Spleen (tissue), 11 donors: ENCODE data around the gene SH3TC2. TPM values are rescaled to one million over a fixed set of nuclear protein-coding genes. Genes with fewer than 3 reads are reported as not detected.

Experiments
- DNase-seq: peaks from one replicate; pipeline ENCODE4 v3.0.0-alpha.2; 2020
- H3K27ac ChIP-seq, 8 donors: fragments of 200-600 bp; sonication (generic) in 7 of 8; 1 replicate in 4 of 8; 2 replicates in 4 of 8; pipeline versions ENCODE4 v1.5.0 to v1.8.0; 2016 to 2021; ENCODE audit warnings: inconsistent platforms in 4 of 8, mild to moderate bottlenecking in 4 of 8, moderate library complexity in 1 of 8
- H3K27me3 ChIP-seq, 7 donors: fragments of 200-600 bp; sonication (generic) in 6 of 7; replicated peaks in 1 of 7; 1 replicate in 4 of 7; 2 replicates in 3 of 7; pipeline versions ENCODE4 v1.5.0 to v1.8.0; 2016 to 2021; ENCODE audit warnings: inconsistent platforms in 3 of 7, mild to moderate bottlenecking in 1 of 7
- H3K36me3 ChIP-seq, 6 donors: fragments of 200-600 bp; sonication (generic) in 5 of 6; 1 replicate in 4 of 6; 2 replicates in 2 of 6; pipeline versions ENCODE4 v1.5.0 to v1.8.0; 2016 to 2021; ENCODE audit warnings: inconsistent platforms in 2 of 6
- H3K4me1 ChIP-seq, 6 donors: fragments of 200-600 bp; sonication (generic) in 5 of 6; 1 replicate in 3 of 6; 2 replicates in 3 of 6; pipeline versions ENCODE4 v1.5.0 to v1.8.0; 2016 to 2021; ENCODE audit warnings: inconsistent platforms in 3 of 6
- H3K4me3 ChIP-seq, 8 donors: fragments of 200-600 bp; sonication (generic) in 7 of 8; 1 replicate in 4 of 8; 2 replicates in 4 of 8; pipeline versions ENCODE4 v1.5.0 to v1.8.0; 2016 to 2021; ENCODE audit warnings: inconsistent platforms in 4 of 8, mild to moderate bottlenecking in 4 of 8, moderate library complexity in 2 of 8
- H3K9me3 ChIP-seq, 8 donors: fragments of 200-600 bp; sonication (generic) in 7 of 8; 1 replicate in 4 of 8; 2 replicates in 4 of 8; pipeline versions ENCODE4 v1.5.0 to v1.8.0; 2016 to 2021; ENCODE audit warnings: inconsistent platforms in 4 of 8
- CTCF ChIP-seq, 11 experiments: fragments of 200-600 bp in 7 of 11; fragments of 450-650 bp in 4 of 11; sonication (generic) in 4 of 11; IDR thresholded peaks in 8 of 11; conservative IDR thresholded peaks in 3 of 11; 1 replicate in 7 of 11; 2 replicates in 4 of 11; pipeline versions ENCODE4 v1.4.0 to v1.8.0; 2016 to 2021; ENCODE audit warnings: antibody characterized with exemption in 11 of 11, inconsistent platforms in 4 of 11, mild to moderate bottlenecking in 1 of 11
- POLR2A ChIP-seq, 3 donors: fragments of 450-650 bp; IDR thresholded peaks; one replicate each; pipeline ENCODE4 v1.5.1; 2017; ENCODE audit warnings: antibody characterized with exemption in 3 of 3, mild to moderate bottlenecking in 1 of 3
- POLR2AphosphoS5 ChIP-seq, 3 donors: sonication (generic); formaldehyde crosslinking; IDR thresholded peaks; one replicate each; pipeline ENCODE4 v1.5.1; 2017; ENCODE audit warnings: antibody characterized with exemption in 3 of 3
- WGBS, 5 donors: extraction: QIAGEN DNeasy Blood & Tissue Kit in 3 of 5; methylation state at CpG; one replicate each; pipeline versions ENCODE4 v1.1.5 to v1.1.7; 2013 to 2018; 5-methylcytosine and 5-hydroxymethylcytosine counted together
- intact Hi-C: fragments of 100-400 bp; cut with DNase I; formaldehyde crosslinking; loops from one replicate; pipeline ENCODE4 v1.15.0; 2023; ENCODE audit warnings: low total_unique reads
- polyA plus RNA-seq, 3 donors: library from polyadenylated mRNA; stranded (reverse); fragments of 200-250 nt; gene quantifications; one replicate each; pipeline ENCODE4 v1.2.1, GENCODE V29; 2013
- total RNA-seq, 7 donors: library from RNA; depleted of rRNA in 3 of 7; stranded (reverse); fragments of >200 nt in 3 of 7; fragmentation: NEBNext Ultra II Directional in 4 of 7; extraction: Animal tissue kit (Norgen Biotek cat#: 25700) in 4 of 7; gene quantifications; one replicate each; pipeline versions ENCODE4 v1.1.0 to v1.2.1, GENCODE V29; 2016 to 2021
- donor health status: healthy with polysubstance abuse.
- donor health status: DM: no; HTN: no; CAD: no; lungs with moderate emphysema.
- donor health status: DM: no; HTN: no; CAD: no.
- donor health status: Bipolar disorder and iron deficiency.
- donor health status: healthy.
- donor health status: DM: no; HTN: no; CAD: no.
- donor health status: DM: yes; HTN: yes; CAD: no.

Gene SH3TC2
- total and polyA plus RNA-seq, 10 donors, result 0.02 to 2.8 (median 1.4) TPM

- H3K27ac ChIP-seq, result no peak overlapping the region
- H3K4me3 ChIP-seq, result no peak overlapping the region
- no peaks in the 10 kb centered on the region for H3K27me3 ChIP-seq
- 78 to 92% (median 90%) methylated on average over 3 of the region's 3 CpGs for WGBS, 5 donors
- H3K9me3 ChIP-seq, result no peaks in the 10 kb centered on the region
- no peaks in the 10 kb centered on the region for H3K36me3 ChIP-seq
- intact Hi-C loops, result no loop called here
- TF ChIP-seq CTCF (IDR thresholded peaks at IDR 0.05 in 8 of 11, conservative IDR thresholded peaks at IDR 0.05 in 3 of 11) (no peak), POLR2A (IDR thresholded peaks at IDR 0.05) (no peak), POLR2AphosphoS5 (IDR thresholded peaks at IDR 0.05) (no peak)
- no peaks in the 10 kb centered on the region for H3K4me1 ChIP-seq
- DNase-seq, result no peak
Measured at GRCh38 chr5:148992265-148992664, 70.6 kb downstream of the SH3TC2 start.

GRCh38 chr5:148991566-148991965 is 71.3 kb downstream of the SH3TC2 start:
- TF ChIP-seq POLR2AphosphoS5 (IDR thresholded peaks at IDR 0.05), result no peak
- TF ChIP-seq POLR2A (IDR thresholded peaks at IDR 0.05), result no peak
- TF ChIP-seq CTCF (IDR thresholded peaks at IDR 0.05 in 8 of 11, conservative IDR thresholded peaks at IDR 0.05 in 3 of 11), result no peak
- intact Hi-C loops, result no loop called here
- Histone ChIP-seq H3K27me3 (no peaks in the 10 kb centered on the region), H3K4me1 (no peaks in the 10 kb centered on the region), H3K36me3 (no peaks in the 10 kb centered on the region), H3K4me3 (no peak overlapping the region), H3K27ac (no peak overlapping the region), H3K9me3 (no peaks in the 10 kb centered on the region)
- DNase-seq, result no peak

- TF ChIP-seq CTCF (IDR thresholded peaks at IDR 0.05 in 8 of 11, conservative IDR thresholded peaks at IDR 0.05 in 3 of 11), result no peak
- TF ChIP-seq POLR2AphosphoS5 (IDR thresholded peaks at IDR 0.05), result no peak
- no peak for TF ChIP-seq POLR2A (IDR thresholded peaks at IDR 0.05)
- Histone ChIP-seq H3K4me1 (no peaks in the 10 kb centered on the region), H3K27me3 (no peaks in the 10 kb centered on the region), H3K9me3 (no peaks in the 10 kb centered on the region), H3K27ac (no peak overlapping the region), H3K36me3 (no peaks in the 10 kb centered on the region), H3K4me3 (no peak overlapping the region)
- 44 to 70% (median 51%) methylated on average over 1 of the region's 1 CpG for WGBS, 5 donors
- no peak for DNase-seq
- intact Hi-C loops, result no loop called here
Measured at GRCh38 chr5:148990817-148991216, 72.0 kb downstream of the SH3TC2 start.

- Histone ChIP-seq H3K36me3 (no peaks in the 10 kb centered on the region), H3K27me3 (no peaks in the 10 kb centered on the region), H3K4me3 (no peak overlapping the region), H3K4me1 (no peaks in the 10 kb centered on the region), H3K27ac (no peak overlapping the region), H3K9me3 (peaks cover 0 to 4% (median under 1%) of the 10 kb centered on the region in 8 donors)
- TF ChIP-seq POLR2A (IDR thresholded peaks at IDR 0.05), result no peak
- TF ChIP-seq POLR2AphosphoS5 (IDR thresholded peaks at IDR 0.05), result no peak
- TF ChIP-seq CTCF (IDR thresholded peaks at IDR 0.05 in 8 of 11, conservative IDR thresholded peaks at IDR 0.05 in 3 of 11), result no peak
- 89 to 97% (median 93%) methylated on average over 2 of the region's 2 CpGs for WGBS, 5 donors
- DNase-seq, result no peak
- intact Hi-C loops, result no loop called here
Measured at GRCh38 chr5:148989567-148989966, 73.3 kb downstream of the SH3TC2 start.
